H9 (cell line): Measurements from ENCODE around the gene SEPTIN2. TPM values are rescaled to one million over a fixed set of nuclear protein-coding genes. Genes with fewer than 3 reads are reported as not detected.

Experiments
- DNase-seq: peaks from one replicate; pipeline ENCODE4 v3.0.0-alpha.2; 2017
- H2AFZ ChIP-seq: one replicate; pipeline ENCODE4 v1.6.1; 2013; ENCODE audit warnings: mild to moderate bottlenecking, low read length, control low read depth, moderate library complexity
- H2AK5ac ChIP-seq: 2 replicates; pipeline ENCODE4 v1.6.1; 2013; ENCODE audit warnings: low read length, control low read depth, mixed read lengths; ENCODE audit not compliant: insufficient read length
- H2BK120ac ChIP-seq: one replicate; pipeline ENCODE4 v1.6.1; 2013; ENCODE audit warnings: low read depth, mild to moderate bottlenecking, low read length, control low read depth, inconsistent platforms; ENCODE audit not compliant: poor library complexity, severe bottlenecking
- H2BK12ac ChIP-seq: 2 replicates; pipeline ENCODE4 v1.6.1; 2013; ENCODE audit warnings: low read length, control low read depth, mixed read lengths, low read depth; ENCODE audit not compliant: insufficient read length
- H2BK15ac ChIP-seq: 2 replicates; pipeline ENCODE4 v1.6.1; 2013; ENCODE audit warnings: low read depth, low read length, control low read depth
- H2BK20ac ChIP-seq: one replicate; pipeline ENCODE4 v1.6.1; 2013; ENCODE audit warnings: low read depth, mild to moderate bottlenecking, low read length, control low read depth, inconsistent platforms; ENCODE audit not compliant: poor library complexity, severe bottlenecking
- H2BK5ac ChIP-seq: 2 replicates; pipeline ENCODE4 v1.6.1; 2013; ENCODE audit warnings: low read length, control low read depth, mixed read lengths; ENCODE audit not compliant: insufficient read length
- H3K14ac ChIP-seq: 2 replicates; pipeline ENCODE4 v1.6.1; 2013; ENCODE audit warnings: low read length, control low read depth; ENCODE audit not compliant: insufficient read depth
- H3K18ac ChIP-seq: 2 replicates; pipeline ENCODE4 v1.6.1; 2013; ENCODE audit warnings: low read depth, mild to moderate bottlenecking, mixed read lengths, low read length, control low read depth; ENCODE audit not compliant: insufficient read length
- H3K23ac ChIP-seq: 2 replicates; pipeline ENCODE4 v1.6.1; 2013; ENCODE audit warnings: low read length, control low read depth, mixed read lengths, low read depth; ENCODE audit not compliant: insufficient read length
- H3K23me2 ChIP-seq: 2 replicates; pipeline ENCODE4 v1.6.1; 2013; ENCODE audit warnings: low read depth, mild to moderate bottlenecking, mixed read lengths, low read length, control low read depth; ENCODE audit not compliant: insufficient read length, poor library complexity, severe bottlenecking
- H3K27ac ChIP-seq: 2 replicates; pipeline ENCODE4 v1.5.1; 2013; ENCODE audit warnings: low read length, control low read depth, mixed read lengths, low read depth; ENCODE audit not compliant: insufficient read length
- H3K27me3 ChIP-seq: 2 replicates; pipeline ENCODE4 v1.6.1; 2013; ENCODE audit warnings: low read length, control low read depth, inconsistent platforms; ENCODE audit not compliant: insufficient read depth
- H3K4ac ChIP-seq: 2 replicates; pipeline ENCODE4 v1.6.1; 2013; ENCODE audit warnings: low read depth, mild to moderate bottlenecking, control low read depth, inconsistent platforms, low read length, moderate library complexity
- H3K4me1 ChIP-seq: 2 replicates; pipeline ENCODE4 v1.6.1; 2013; ENCODE audit warnings: low read length, control low read depth, inconsistent platforms; ENCODE audit not compliant: insufficient read depth
- H3K4me2 ChIP-seq: 2 replicates; pipeline ENCODE4 v1.6.1; 2013; ENCODE audit warnings: low read length, control low read depth, mixed read lengths; ENCODE audit not compliant: insufficient read length, insufficient read depth
- H3K56ac ChIP-seq: 2 replicates; pipeline ENCODE4 v1.6.1; 2013; ENCODE audit warnings: low read depth, mild to moderate bottlenecking, mixed read lengths, low read length, control low read depth; ENCODE audit not compliant: insufficient read length
- H3K79me1 ChIP-seq: 2 replicates; pipeline ENCODE4 v1.6.1; 2013; ENCODE audit warnings: low read depth, mild to moderate bottlenecking, moderate library complexity, low read length, control low read depth, inconsistent platforms; ENCODE audit not compliant: insufficient read depth, poor library complexity, severe bottlenecking
- H3K79me2 ChIP-seq: 2 replicates; pipeline ENCODE4 v1.6.1; 2013; ENCODE audit warnings: low read length, control low read depth, inconsistent platforms; ENCODE audit not compliant: insufficient read depth
- H3K9ac ChIP-seq: 2 replicates; pipeline ENCODE4 v1.6.1; 2013; ENCODE audit warnings: low read length, control low read depth, mixed read lengths; ENCODE audit not compliant: insufficient read length; ENCODE audit errors: extremely low read depth
- H3K9me3 ChIP-seq: one replicate; pipeline ENCODE4 v1.6.1; 2013; ENCODE audit warnings: low read depth, low read length, inconsistent platforms; ENCODE audit not compliant: control insufficient read depth
- H3T11ph ChIP-seq: one replicate; pipeline ENCODE4 v1.6.1; 2013; ENCODE audit warnings: mild to moderate bottlenecking, low read length, control low read depth, inconsistent platforms
- H4K20me1 ChIP-seq: one replicate; pipeline ENCODE4 v1.6.1; 2013; ENCODE audit not compliant: control insufficient read depth, insufficient read length, insufficient read depth
- H4K5ac ChIP-seq: 2 replicates; pipeline ENCODE4 v1.6.1; 2013; ENCODE audit warnings: low read depth, mild to moderate bottlenecking, mixed read lengths, low read length, control low read depth; ENCODE audit not compliant: insufficient read length
- H4K8ac ChIP-seq: replicated peaks from 2 replicates; pipeline ENCODE4 v1.6.1; 2013; ENCODE audit warnings: low read length, control low read depth, mixed read lengths, low read depth; ENCODE audit not compliant: insufficient read length
- H4K91ac ChIP-seq: 2 replicates; pipeline ENCODE4 v1.6.1; 2013; ENCODE audit warnings: low read depth, mild to moderate bottlenecking, moderate library complexity, mixed read lengths, low read length, control low read depth; ENCODE audit not compliant: insufficient read length
- H3K27ac Mint-ChIP-seq, 3 experiments: 2 replicates in 2 of 3; 3 replicates in 1 of 3; pipeline ENCODE4 v1.8.0; 2020 to 2021; ENCODE audit warnings: mixed read lengths in 3 of 3, mild to moderate bottlenecking in 1 of 3, moderate library complexity in 1 of 3
- H3K27me3 Mint-ChIP-seq: 2 replicates; pipeline ENCODE4 v1.8.0; 2021; ENCODE audit warnings: low read depth, mild to moderate bottlenecking, moderate library complexity, mixed read lengths
- H3K36me3 Mint-ChIP-seq, 3 experiments: 2 replicates in 2 of 3; 3 replicates in 1 of 3; pipeline ENCODE4 v1.8.0; 2020 to 2021; ENCODE audit warnings: low read depth in 3 of 3, mixed read lengths in 3 of 3; ENCODE audit not compliant: insufficient read depth in 1 of 3
- H3K4me1 Mint-ChIP-seq, 2 experiments: 2 replicates each; pipeline ENCODE4 v1.8.0; 2020; ENCODE audit warnings: mixed read lengths in 2 of 2
- H3K4me3 Mint-ChIP-seq, 2 experiments: 2 replicates in 1 of 2; 3 replicates in 1 of 2; pipeline ENCODE4 v1.8.0; 2020 to 2021; ENCODE audit warnings: mild to moderate bottlenecking in 2 of 2, mixed read lengths in 2 of 2, moderate library complexity in 1 of 2
- H3K9me3 Mint-ChIP-seq, 2 experiments: 2 replicates in 1 of 2; 3 replicates in 1 of 2; pipeline ENCODE4 v1.8.0; 2020; ENCODE audit warnings: mild to moderate bottlenecking in 2 of 2, mixed read lengths in 2 of 2, moderate library complexity in 1 of 2
- WGBS: extraction: QIAGEN DNeasy Blood & Tissue Kit; methylation state at CpG from one replicate; pipeline ENCODE4 v1.1.7; 2013; ENCODE audit warnings: missing lambda C conversion rate, low lambda C conversion rate, mixed read lengths; ENCODE audit not compliant: insufficient read length; ENCODE audit errors: extremely low coverage; 5-methylcytosine and 5-hydroxymethylcytosine counted together
- total RNA-seq: library from RNA; stranded (reverse); gene quantifications from 2 replicates; pipeline ENCODE4 v1.2.1, GENCODE V29; 2021
- TF ChIP-seq, protein P1 (sequence below): fragments of 200-600 bp; sonication (generic); conservative IDR thresholded peaks from 3 replicates; pipeline ENCODE4 v1.8.0; 2021; ENCODE audit warnings: antibody characterized with exemption, mild to moderate bottlenecking

Gene SEPTIN2
- total RNA-seq, 1 experiment from 2014 or later = 385 TPM

DNA sequence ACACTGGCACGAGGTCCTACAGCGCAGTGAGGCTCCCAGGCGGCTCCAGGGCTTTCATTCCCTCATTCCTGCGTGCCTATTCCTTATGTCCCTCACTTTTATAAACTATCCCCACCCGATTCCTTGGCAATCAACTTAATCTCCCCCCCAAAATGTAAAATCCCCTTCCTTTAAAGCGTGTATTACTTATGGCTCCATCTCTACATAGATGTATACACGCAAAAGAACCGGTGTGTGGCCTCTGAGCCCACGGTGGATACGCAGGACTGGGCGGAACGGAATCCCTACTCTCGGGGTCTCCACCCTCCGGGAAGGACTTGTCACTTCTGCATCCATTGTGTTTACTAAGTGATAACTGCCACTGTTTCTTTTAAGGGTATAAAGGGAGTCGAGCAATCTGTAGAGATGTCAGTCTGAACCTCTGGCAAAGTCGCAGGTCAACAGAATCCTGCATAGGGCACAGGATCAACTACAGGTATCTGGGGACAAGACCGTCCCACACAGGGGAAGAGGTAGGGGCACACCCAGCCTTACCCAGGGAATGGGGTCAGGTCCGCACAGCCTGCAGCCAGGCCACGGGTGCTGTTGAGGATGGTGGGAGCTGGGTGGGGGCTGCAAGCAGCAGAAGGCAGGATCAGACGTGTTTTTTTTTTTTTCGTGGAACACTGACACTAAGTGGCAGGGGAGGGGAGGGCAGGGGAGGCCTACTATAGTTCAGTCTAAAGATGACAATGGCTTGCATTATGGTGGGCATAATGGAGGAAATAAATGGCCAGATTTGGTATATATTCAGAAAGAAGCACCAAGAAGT, 42.3 kb upstream of the SEPTIN2 start:
- no peak overlapping the region for H4K5ac ChIP-seq
- no peak overlapping the region for H4K91ac ChIP-seq
- WGBS = no CpG with 5 or more reads among the region's 21 CpGs
- H3K56ac ChIP-seq = no peak overlapping the region
- H3K14ac ChIP-seq = no peak overlapping the region
- H2AK5ac ChIP-seq = no peak overlapping the region
- H4K20me1 ChIP-seq = peaks cover 2% of the 10 kb centered on the region
- H3K9ac ChIP-seq = peak overlapping the region; percentile 16
- Mint-ChIP-seq H3K27ac (peak overlapping the region in 2 of 3 experiments; percentile 21 to 26; a peak in 1 of 7 replicates), H3K4me1 (peaks cover 23 to 35% of the 10 kb centered on the region in 2 experiments), H3K36me3 (peaks cover under 1 to 7% (median under 1%) of the 10 kb centered on the region in 3 experiments; a peak in 5 of 7 replicates), H3K9me3 (no peaks in the 10 kb centered on the region; a peak in 1 of 5 replicates), H3K4me3 (peak overlapping the region; percentile 64 to 82), H3K27me3 (no peaks in the 10 kb centered on the region)
- no peaks in the 10 kb centered on the region; the same call in 1 of the 2 replicates for H3K4me1 ChIP-seq
- peak; percentile 38 for DNase-seq
- H3K79me2 ChIP-seq = peaks cover 15% of the 10 kb centered on the region; the same call in 1 of the 2 replicates
- no peak overlapping the region for H3K4ac ChIP-seq
- peaks cover 11% of the 10 kb centered on the region for H3K79me1 ChIP-seq
- no peak overlapping the region for H2BK120ac ChIP-seq
- H3K4me2 ChIP-seq = peak overlapping the region; percentile 60
- TF ChIP-seq, protein P1, sequence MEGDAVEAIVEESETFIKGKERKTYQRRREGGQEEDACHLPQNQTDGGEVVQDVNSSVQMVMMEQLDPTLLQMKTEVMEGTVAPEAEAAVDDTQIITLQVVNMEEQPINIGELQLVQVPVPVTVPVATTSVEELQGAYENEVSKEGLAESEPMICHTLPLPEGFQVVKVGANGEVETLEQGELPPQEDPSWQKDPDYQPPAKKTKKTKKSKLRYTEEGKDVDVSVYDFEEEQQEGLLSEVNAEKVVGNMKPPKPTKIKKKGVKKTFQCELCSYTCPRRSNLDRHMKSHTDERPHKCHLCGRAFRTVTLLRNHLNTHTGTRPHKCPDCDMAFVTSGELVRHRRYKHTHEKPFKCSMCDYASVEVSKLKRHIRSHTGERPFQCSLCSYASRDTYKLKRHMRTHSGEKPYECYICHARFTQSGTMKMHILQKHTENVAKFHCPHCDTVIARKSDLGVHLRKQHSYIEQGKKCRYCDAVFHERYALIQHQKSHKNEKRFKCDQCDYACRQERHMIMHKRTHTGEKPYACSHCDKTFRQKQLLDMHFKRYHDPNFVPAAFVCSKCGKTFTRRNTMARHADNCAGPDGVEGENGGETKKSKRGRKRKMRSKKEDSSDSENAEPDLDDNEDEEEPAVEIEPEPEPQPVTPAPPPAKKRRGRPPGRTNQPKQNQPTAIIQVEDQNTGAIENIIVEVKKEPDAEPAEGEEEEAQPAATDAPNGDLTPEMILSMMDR = no peak
- H3K9me3 ChIP-seq = no peaks in the 10 kb centered on the region
- no peak overlapping the region for H4K8ac ChIP-seq
- H3K27ac ChIP-seq = no peak overlapping the region
- H3T11ph ChIP-seq = no peak overlapping the region
- H2BK20ac ChIP-seq = no peak overlapping the region
- H2BK5ac ChIP-seq = no peak overlapping the region
- no peak overlapping the region for H3K18ac ChIP-seq
- no peak overlapping the region for H3K23ac ChIP-seq
- H3K23me2 ChIP-seq = peaks cover 6% of the 10 kb centered on the region
- no peak overlapping the region for H2AFZ ChIP-seq
- H2BK15ac ChIP-seq = no peak overlapping the region
- H2BK12ac ChIP-seq = no peak overlapping the region
- H3K27me3 ChIP-seq = no peaks in the 10 kb centered on the region
